GM12878 (cell line): Measurements from ENCODE around the gene CDR2L. TPM values are rescaled to one million over a fixed set of nuclear protein-coding genes. Genes with fewer than 3 reads are reported as not detected.

Source experiments
- ATAC-seq: fragments of 200-7000 bp; cut with Tn5 transposase; 3 replicates; pipeline ENCODE4 v1.9.1; 2020; ENCODE audit warnings: mild to moderate bottlenecking, moderate library complexity
- BruUV-seq: library from RNA; stranded (reverse); fragments of 400-500 nt; replicated peaks from 2 replicates; lab custom pipeline; 2021; lab: Mats Ljungman, UMichigan
- CTCF ChIA-PET: fragments of 300-600 bp; sonication (Branson Sonifier 250); formaldehyde crosslinking; extraction: SDS; loops from one replicate; lab custom pipeline; 2021; ENCODE audit warnings: inconsistent platforms; lab: Yijun Ruan, JAX
- POLR2A ChIA-PET: fragments of 350-600 bp; formaldehyde crosslinking; extraction: SDS; loops from one replicate; lab custom pipeline; 2021; ENCODE audit warnings: inconsistent platforms; lab: Charles Lee
- RAD21 ChIA-PET: fragments of 300-600 bp; sonication (Branson Sonifier 250); formaldehyde crosslinking; loops from one replicate; lab custom pipeline; 2023; ENCODE audit warnings: antibody characterized with exemption; ENCODE audit not compliant: unreplicated experiment; lab: Charles Lee
- SMC1A ChIA-PET: fragments of 300-600 bp; sonication (Branson Sonifier 250); formaldehyde crosslinking; loops from one replicate; lab custom pipeline; 2023; ENCODE audit not compliant: unreplicated experiment, uncharacterized antibody; lab: Charles Lee
- DNase-seq: peaks from one replicate; pipeline ENCODE4 v3.0.0-alpha.2; 2011; ENCODE audit warnings: low read depth, low spot score
- FAIRE-seq: peaks from 3 replicates; lab custom pipeline; 2011; peaks lifted over from hg19 to GRCh38; lab: Jason Lieb, UNC
- H2AFZ ChIP-seq: 2 replicates; pipeline ENCODE4 v1.6.0; 2011; ENCODE audit warnings: low read depth, low read length, control low read depth; ENCODE audit not compliant: control insufficient read depth
- H3K27ac ChIP-seq: 2 replicates; pipeline ENCODE4 v1.5.1; 2011; ENCODE audit warnings: control low read depth; ENCODE audit not compliant: control insufficient read depth, insufficient read depth
- H3K27me3 ChIP-seq, 2 experiments: replicated peaks in 1 of 2; 2 replicates each; pipeline versions ENCODE4 v1.6.0 to v1.6.1; 2011; ENCODE audit warnings: low read length in 1 of 2; ENCODE audit not compliant: control insufficient read depth in 2 of 2, insufficient read depth in 2 of 2
- H3K36me3 ChIP-seq, 2 experiments: 2 replicates each; pipeline ENCODE4 v1.5.1; 2011; ENCODE audit warnings: low read length in 1 of 2; ENCODE audit not compliant: control insufficient read depth in 2 of 2, insufficient read depth in 2 of 2
- H3K4me1 ChIP-seq: 2 replicates; pipeline ENCODE4 v1.6.1; 2011; ENCODE audit warnings: mild to moderate bottlenecking, low read length, moderate library complexity, mixed read lengths; ENCODE audit not compliant: control insufficient read depth, insufficient read depth
- H3K4me2 ChIP-seq: 2 replicates; pipeline ENCODE4 v1.6.0; 2011; ENCODE audit warnings: control low read depth; ENCODE audit not compliant: control insufficient read depth, insufficient read depth
- H3K4me3 ChIP-seq: fragments of 200-600 bp; sonication (generic); 2 replicates; pipeline ENCODE4 v1.5.1; 2016
- H3K79me2 ChIP-seq: 2 replicates; pipeline ENCODE4 v1.6.0; 2011; ENCODE audit warnings: low read length; ENCODE audit not compliant: control insufficient read depth, insufficient read depth
- H3K9ac ChIP-seq: 2 replicates; pipeline ENCODE4 v1.8.0; 2011; ENCODE audit warnings: low read length, control low read depth, mixed read lengths; ENCODE audit not compliant: control insufficient read depth, insufficient read depth
- H3K9me3 ChIP-seq: replicated peaks from 3 replicates; pipeline ENCODE4 v1.5.1; 2011; ENCODE audit warnings: mild to moderate bottlenecking, low read length; ENCODE audit not compliant: control insufficient read depth, insufficient read depth
- H4K20me1 ChIP-seq: 2 replicates; pipeline ENCODE4 v1.6.0; 2011; ENCODE audit not compliant: control insufficient read depth, insufficient read depth
- ATF7 ChIP-seq: fragments of 450-650 bp; IDR thresholded peaks from 2 replicates; pipeline ENCODE4 v1.6.1; 2016; ENCODE audit warnings: low read depth, mild to moderate bottlenecking
- BACH1 ChIP-seq: fragments of 450-650 bp; IDR thresholded peaks from 2 replicates; pipeline ENCODE4 v1.6.1; 2017; ENCODE audit warnings: mild to moderate bottlenecking, borderline replicate concordance
- BCL3 ChIP-seq: IDR thresholded peaks from 2 replicates; pipeline ENCODE4 v1.6.1; 2011; ENCODE audit warnings: borderline replicate concordance, low read depth, mild to moderate bottlenecking, moderate library complexity, low read length; ENCODE audit not compliant: insufficient read depth, poor library complexity, severe bottlenecking
- BCLAF1 ChIP-seq: fragments of 450-650 bp; IDR thresholded peaks from 2 replicates; pipeline ENCODE4 v1.6.1; 2017; ENCODE audit warnings: antibody characterized with exemption, mild to moderate bottlenecking, moderate library complexity
- BMI1 ChIP-seq: fragments of 450-650 bp; IDR thresholded peaks from 2 replicates; pipeline ENCODE4 v1.6.1; 2016; ENCODE audit warnings: mild to moderate bottlenecking, moderate library complexity, borderline replicate concordance
- CBX3 ChIP-seq: fragments of 200-600 bp; sonication (generic); IDR thresholded peaks from 2 replicates; pipeline ENCODE4 v1.6.1; 2016; ENCODE audit warnings: low read depth, borderline replicate concordance
- CREB1 ChIP-seq: IDR thresholded peaks from 2 replicates; pipeline ENCODE4 v1.6.1; 2012; ENCODE audit warnings: low read depth, mild to moderate bottlenecking, inconsistent platforms
- EED ChIP-seq: sonication (generic); IDR thresholded peaks from 2 replicates; pipeline ENCODE4 v1.6.1; 2016; ENCODE audit warnings: antibody characterized with exemption, low read depth
- FOXM1 ChIP-seq: IDR thresholded peaks from 2 replicates; pipeline ENCODE4 v1.6.1; 2012; ENCODE audit warnings: low read depth, mild to moderate bottlenecking, inconsistent platforms, low read length, moderate library complexity
- IKZF2 ChIP-seq, 2 experiments: fragments of 450-650 bp; IDR thresholded peaks; 2 replicates each; pipeline ENCODE4 v1.6.1; 2017; ENCODE audit warnings: mild to moderate bottlenecking in 2 of 2, moderate library complexity in 2 of 2
- MAX ChIP-seq: IDR thresholded peaks from 2 replicates; pipeline ENCODE4 v1.6.1; 2012; ENCODE audit warnings: low read depth, low read length, improper control_type of control experiment
- MEF2A ChIP-seq: IDR thresholded peaks from 2 replicates; pipeline ENCODE4 v1.6.1; 2011; ENCODE audit warnings: low read depth, mild to moderate bottlenecking, low read length, moderate library complexity; ENCODE audit not compliant: insufficient read depth
- MTA2 ChIP-seq: fragments of 450-650 bp; IDR thresholded peaks from 2 replicates; pipeline ENCODE4 v1.6.1; 2016; ENCODE audit warnings: low read depth, mild to moderate bottlenecking, moderate library complexity
- NBN ChIP-seq: fragments of 450-650 bp; IDR thresholded peaks from 2 replicates; pipeline ENCODE4 v1.6.1; 2016
- NKRF ChIP-seq: fragments of 450-650 bp; conservative IDR thresholded peaks from 2 replicates; pipeline ENCODE4 v1.6.1; 2017; ENCODE audit warnings: mild to moderate bottlenecking, moderate library complexity
- NR2F1 ChIP-seq: fragments of 450-650 bp; conservative IDR thresholded peaks from 2 replicates; pipeline ENCODE4 v1.6.1; 2017; ENCODE audit warnings: mild to moderate bottlenecking
- SP1 ChIP-seq: IDR thresholded peaks from one replicate; pipeline ENCODE4 v1.6.1; 2011; ENCODE audit warnings: low read depth, low read length
- TCF7 ChIP-seq: IDR thresholded peaks from 2 replicates; pipeline ENCODE4 v1.6.1; 2014; ENCODE audit warnings: antibody characterized with exemption, borderline replicate concordance
- ZBED1 ChIP-seq: IDR thresholded peaks from 2 replicates; pipeline ENCODE4 v1.6.1; 2016; ENCODE audit warnings: borderline replicate concordance
- WGBS: methylation state at CpG from one replicate; pipeline ENCODE4 v1.1.6; 2016; ENCODE audit warnings: low lambda C conversion rate; ENCODE audit not compliant: insufficient replicate concordance, insufficient coverage; ENCODE audit errors: missing lambda C conversion rate; 5-methylcytosine and 5-hydroxymethylcytosine counted together
- in situ Hi-C: fragments of 300-500 bp; cut with MboI; formaldehyde crosslinking; loops from 9 replicates; pipeline ENCODE4 v1.14.3; 2018; ENCODE audit warnings: mixed read lengths
- intact Hi-C: fragments of 100-400 bp; cut with micrococcal nuclease; formaldehyde crosslinking; loops from one replicate; pipeline ENCODE4 v1.14.2; 2022; ENCODE audit not compliant: unreplicated experiment
- polyA plus RNA-seq, 11 experiments: library from polyadenylated mRNA; depleted of rRNA in 4 of 11; unstranded in 6 of 11; stranded (reverse) in 5 of 11; fragments of >200 nt; fragmentation: Nextera tagmentation in 4 of 11; fragmentation: Illumina TruSeq in 1 of 11; extraction: Ambion mirVana in 4 of 11; extraction: Trizol in 1 of 11; gene quantifications; 1 replicate in 1 of 11; 2 replicates in 10 of 11; pipeline versions ENCODE4 v1.2.1 to v1.2.3, GENCODE V29; 2011 to 2016; ENCODE audit warnings: inconsistent platforms in 2 of 11, missing spikeins in 2 of 11, low read depth in 1 of 11
- total RNA-seq, 4 experiments: library from RNA; depleted of rRNA in 3 of 4; stranded (reverse); fragments of >200 nt in 3 of 4; fragmentation: Illumina TruSeq in 1 of 4; extraction: Trizol in 1 of 4; gene quantifications; 2 replicates each; pipeline versions ENCODE4 v1.2.1 to v1.2.3, GENCODE V29; 2013 to 2021

CDR2L gene
- total and polyA plus RNA-seq, 10 of the 15 experiments (the other 5 are each of a cell fraction or from before 2014, with no cell fraction given) = 0.03 to 0.18 (median 0.04) TPM; not detected in 6

DNA sequence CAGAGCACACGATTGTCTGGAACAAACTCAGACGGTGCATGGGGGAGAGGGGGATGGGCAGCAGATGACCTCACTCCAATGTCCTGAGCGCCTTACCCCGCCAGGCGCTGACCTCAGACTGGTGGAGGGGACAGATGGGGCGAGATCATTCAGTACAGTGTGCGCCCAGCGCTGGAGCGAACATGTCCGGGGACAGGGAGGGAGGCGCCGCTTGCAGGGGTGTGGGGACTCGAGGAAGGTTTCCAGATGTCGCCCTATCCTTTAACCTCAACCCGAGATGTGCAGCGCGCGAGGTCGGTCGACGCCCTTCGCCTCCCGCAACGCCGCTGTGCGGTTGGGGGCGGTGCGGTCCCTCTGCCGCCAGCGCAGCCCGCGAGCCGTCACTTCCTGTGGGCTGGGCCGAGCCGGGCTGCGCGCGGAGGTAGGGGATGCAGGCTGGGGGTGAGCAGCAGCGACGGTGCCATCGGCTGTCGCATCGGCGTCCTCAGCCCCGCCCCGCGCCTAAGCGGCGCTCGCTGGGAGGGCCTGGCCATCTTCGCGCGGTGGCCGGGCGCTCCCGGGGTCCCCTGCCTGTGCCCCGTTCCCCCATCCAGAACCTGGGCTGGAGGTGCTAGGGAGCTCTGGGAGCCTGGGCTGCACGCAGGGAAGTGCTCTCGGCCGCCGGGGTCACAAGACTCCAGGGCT is 5.3 kb upstream of the CDR2L start:
- ChIA-PET CTCF (interaction anchor here (0.7 kb wide), 1 partner anchor 30 kb away, joined by 3 read pairs; no protein-coding TSS in a partner anchor), POLR2A (interaction anchor here (1.0 kb wide), 1 partner anchor 30 kb away, joined by 4 read pairs; the partner anchor contains the start of gene MRPL58), SMC1A (interaction anchor here (0.6 to 1.8 kb wide), 3 partner anchors 10 to 41 kb away, joined by 3 to 5 read pairs (median 3); no protein-coding TSS in a partner anchor), RAD21 (no interaction called here)
- FAIRE-seq (peak; percentile 72), DNase-seq (no peak), ATAC-seq (peak; percentile 95)
- in situ Hi-C loops (no loop called here), intact Hi-C loops (no loop called here)
- Histone ChIP-seq H3K27ac (no peak overlapping the region), H4K20me1 (no peaks in the 10 kb centered on the region), H3K4me1 (peaks cover 10% of the 10 kb centered on the region), H3K9ac (peak overlapping the region; percentile 56), H3K9me3 (no peaks in the 10 kb centered on the region), H3K4me3 (peak overlapping the region; percentile 57), H3K4me2 (peak overlapping the region; percentile 99), H3K36me3 (no peaks in the 10 kb centered on the region), H3K27me3 (peaks cover 0 to 6% of the 10 kb centered on the region in 2 experiments; a peak in 2 of 4 replicates), H3K79me2 (no peaks in the 10 kb centered on the region), H2AFZ (peak overlapping the region; percentile 92)
- BruUV-seq = no TSS peak
- 1% methylated on average over 44 of the region's 61 CpGs for WGBS
- TF ChIP-seq NBN (0 out of 2 replicates have a peak, but pooled peaks have one; percentile 24), BACH1 (0 out of 2 replicates have a peak, but pooled peaks have one; percentile 10), BCL3 (no peak), BMI1 (no peak), NR2F1 (no peak), FOXM1 (no peak), TCF7 (no peak), BCLAF1 (no peak), ZBED1 (no peak), NKRF (no peak; the same call in 1 of the 2 replicates), MTA2 (0 out of 2 replicates have a peak, but pooled peaks have one; percentile 14), MEF2A (no peak), SP1 (no peak), CBX3 (no peak), CREB1 (peak; percentile 46; the same call in 1 of the 2 replicates), IKZF2 (IDR thresholded peaks at IDR 0.05) (no peak), ATF7 (peak; percentile 84), EED (no peak), MAX (no peak)
